ENCODE data around the gene RNASEH1. TPM values are rescaled to one million over a fixed set of nuclear protein-coding genes. Genes with fewer than 3 reads are reported as not detected.
"Not testable (repeated sequence)": the region's sequence is repeated elsewhere in the genome, so short reads cannot be mapped to it uniquely, and the experiment has no call there.

Gene RNASEH1
- total and polyA plus RNA-seq, 2 experiments from 2014 or later, result 24.3 to 41.5 TPM

- DNase-seq (ENCODE audit: low read depth in 1 of 2, low spot score in 1 of 2), result no peak
- peaks cover 2% of the 10 kb centered on the region for H3K36me3 ChIP-seq
These were observed 57.7 kb downstream of the RNASEH1 start for GRCh38 chr2:3500326-3500899.

DNA sequence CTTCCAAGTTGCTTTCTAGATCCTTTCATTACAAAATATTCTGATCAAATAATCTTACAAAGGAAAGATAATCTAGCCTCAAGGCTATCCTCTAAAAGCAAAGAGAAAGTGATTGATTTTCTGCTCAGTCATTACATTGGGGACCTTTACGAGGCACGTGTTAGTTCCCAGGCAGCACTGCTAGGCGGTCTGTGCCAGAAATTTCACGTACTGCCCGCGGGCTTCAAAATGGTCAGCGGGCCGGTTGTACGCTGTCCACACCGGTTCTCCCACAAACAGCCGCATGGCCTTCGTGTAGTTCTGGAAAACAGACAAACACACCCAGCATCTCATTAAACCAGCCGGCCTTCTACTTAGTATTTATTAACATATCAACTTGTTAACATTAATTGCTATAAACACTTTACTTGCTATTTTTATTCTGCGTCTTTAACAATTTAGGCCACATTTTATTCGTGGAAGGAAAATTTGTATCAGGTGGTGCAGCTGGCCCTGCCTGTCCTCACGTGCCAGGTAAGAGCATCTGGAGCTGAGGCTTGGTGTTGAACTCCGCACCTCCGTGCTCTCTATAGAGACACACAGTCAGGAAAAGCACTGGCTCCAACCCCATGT lies 59.2 kb downstream of the RNASEH1 start:
- peaks cover 6% of the 10 kb centered on the region for H3K4me1 ChIP-seq (ENCODE audit: low read depth)
- no peaks in the 10 kb centered on the region for H3K9me3 ChIP-seq (ENCODE audit: low read depth)
- peaks cover 2% of the 10 kb centered on the region for H3K36me3 ChIP-seq
- no peaks in the 10 kb centered on the region for H3K27me3 ChIP-seq
- no peak overlapping the region for H3K4me3 ChIP-seq
- no peak for DNase-seq (ENCODE audit: low read depth in 1 of 2, low spot score in 1 of 2)
- no peak overlapping the region for H3K27ac ChIP-seq
- no peak for TF ChIP-seq CTCF (IDR thresholded peaks at IDR 0.05; ENCODE audit: low read depth, low read length)

More at GRCh38 chr2:3500326-3500899, 57.7 kb downstream of the RNASEH1 start:
- no peak for TF ChIP-seq CTCF (IDR thresholded peaks at IDR 0.05; ENCODE audit: low read depth, low read length)
- Histone ChIP-seq H3K27me3 (no peaks in the 10 kb centered on the region), H3K27ac (no peak overlapping the region), H3K4me3 (no peak overlapping the region), H3K4me1 (ENCODE audit: low read depth) (no peaks in the 10 kb centered on the region), H3K9me3 (ENCODE audit: low read depth) (no peaks in the 10 kb centered on the region)

- H3K9me3 ChIP-seq (ENCODE audit: low read depth); DNase-seq (ENCODE audit: low read depth in 1 of 2, low spot score in 1 of 2); H3K27ac ChIP-seq; H3K36me3 ChIP-seq; H3K27me3 ChIP-seq; H3K4me3 ChIP-seq: not testable (repeated sequence)
- H3K4me1 ChIP-seq (ENCODE audit: low read depth), result peaks cover 11% of the 10 kb centered on the region
These were observed 61.4 kb downstream of the RNASEH1 start for GRCh38 chr2:3496708-3497080.

Other genes with a start within 250 kb of the RNASEH1 start
- 23.2 and 54.4 TPM in 2 replicates for gene EIPR1, start 180.5 kb downstream of the RNASEH1 start, total RNA-seq
- 12.6 and 28.2 TPM in 2 replicates for gene EIPR1, start 180.5 kb downstream of the RNASEH1 start, polyA plus RNA-seq
- gene TRAPPC12, start 178.6 kb downstream of the RNASEH1 start, total RNA-seq, result 103 and 129 TPM in 2 replicates
- 77.2 and 95.8 TPM in 2 replicates for gene TRAPPC12, start 178.6 kb downstream of the RNASEH1 start, polyA plus RNA-seq
- 15.3 and 26.5 TPM in 2 replicates for gene ADI1, start 38.8 kb downstream of the RNASEH1 start, total RNA-seq
- gene ADI1, start 38.8 kb downstream of the RNASEH1 start, polyA plus RNA-seq, result 30.3 and 65.9 TPM in 2 replicates
- 2,923 and 3,227 TPM in 2 replicates for gene RPS7, start 16.9 kb upstream of the RNASEH1 start, total RNA-seq
- 487 and 521 TPM in 2 replicates for gene RPS7, start 16.9 kb upstream of the RNASEH1 start, polyA plus RNA-seq
- gene COLEC11, start 36.8 kb upstream of the RNASEH1 start, total RNA-seq, result 4.7 and 5.4 TPM in 2 replicates
- 5.1 and 5.8 TPM in 2 replicates for gene COLEC11, start 36.8 kb upstream of the RNASEH1 start, polyA plus RNA-seq
- not detected in 2 replicates for gene ALLC, start 99.9 kb upstream of the RNASEH1 start, total RNA-seq
- gene ALLC, start 99.9 kb upstream of the RNASEH1 start, polyA plus RNA-seq, result not detected in 2 replicates
- gene DCDC2C, start 145.2 kb upstream of the RNASEH1 start, total RNA-seq, result not detected in 2 replicates
- gene DCDC2C, start 145.2 kb upstream of the RNASEH1 start, polyA plus RNA-seq, result not detected in 2 replicates

Measured in cardiac muscle cell (in vitro differentiated cells and primary cell).